ENCODE data around the gene SIPA1L3. TPM values are rescaled to one million over a fixed set of nuclear protein-coding genes. Genes with fewer than 3 reads are reported as not detected.

SIPA1L3 gene
- polyA plus RNA-seq, 2 of the 4 experiments (the other 2 are of a cell fraction), result 28.9 to 50.6 TPM

DNA sequence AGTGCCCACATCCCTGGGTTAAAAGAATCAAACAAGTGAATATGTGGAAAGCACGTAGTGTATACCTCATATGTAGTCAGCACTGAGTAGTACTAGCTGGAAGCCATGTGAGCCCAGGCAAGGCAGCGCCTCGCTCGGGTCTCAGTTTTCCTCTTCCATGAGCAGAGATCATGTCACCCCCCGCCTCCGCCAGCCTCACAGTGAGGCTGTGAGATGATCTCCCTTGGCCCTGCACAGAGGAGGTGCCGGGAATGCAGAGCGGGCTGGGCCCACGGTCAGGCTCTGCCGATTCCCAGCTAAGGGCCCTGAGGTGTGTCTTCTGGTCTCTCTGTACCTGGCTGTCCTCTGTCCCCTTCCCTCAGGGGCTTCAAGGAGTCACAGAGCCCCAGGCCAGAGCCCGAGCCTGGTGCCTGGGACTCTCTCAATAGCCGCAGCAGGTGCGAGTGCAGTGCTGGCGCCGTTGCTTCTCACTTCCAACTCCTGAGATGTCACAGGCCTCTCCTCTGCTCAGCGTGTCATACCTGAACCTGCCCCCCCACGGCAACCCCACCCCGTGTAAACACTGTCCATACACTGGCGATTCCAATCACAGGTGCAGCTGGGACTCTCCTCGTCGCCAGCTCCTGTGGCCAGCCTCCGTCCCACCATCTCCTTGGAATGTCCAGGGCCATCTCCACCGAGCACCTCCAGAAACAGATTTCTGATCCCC, 290.1 kb downstream of the SIPA1L3 start:
- ATAC-seq (no peak), DNase-seq (ENCODE audit: low read depth in 1 of 2, low spot score in 1 of 2) (no peak), FAIRE-seq (no peak)
- Histone ChIP-seq H3K27ac (no peak overlapping the region), H3K4me2 (no peak overlapping the region), H3K4me3 (no peak overlapping the region), H3K9me3 (no peaks in the 10 kb centered on the region), H3K4me1 (peaks cover 28% of the 10 kb centered on the region)
- 92% methylated on average over 23 of the region's 23 CpGs for WGBS (ENCODE audit: missing lambda C conversion rate)
- TF ChIP-seq FOSB (CRISPR knock-in tag; IDR thresholded peaks at IDR 0.05) (no peak), CBX8 (IDR thresholded peaks at IDR 0.05) (no peak), BCL3 (IDR thresholded peaks at IDR 0.05) (no peak), HDAC2 (IDR thresholded peaks at IDR 0.05) (no peak), HOXB13 (CRISPR knock-in tag; IDR thresholded peaks at IDR 0.05; ENCODE audit: low read depth) (no peak)
- CTCF ChIA-PET, result interaction anchor here (1.1 to 3.5 kb wide), 5 partner anchors 9 to 298 kb away, joined by 3 to 17 read pairs (median 5); no protein-coding TSS in a partner anchor
- POLR2A ChIA-PET, result no interaction called here

DNA sequence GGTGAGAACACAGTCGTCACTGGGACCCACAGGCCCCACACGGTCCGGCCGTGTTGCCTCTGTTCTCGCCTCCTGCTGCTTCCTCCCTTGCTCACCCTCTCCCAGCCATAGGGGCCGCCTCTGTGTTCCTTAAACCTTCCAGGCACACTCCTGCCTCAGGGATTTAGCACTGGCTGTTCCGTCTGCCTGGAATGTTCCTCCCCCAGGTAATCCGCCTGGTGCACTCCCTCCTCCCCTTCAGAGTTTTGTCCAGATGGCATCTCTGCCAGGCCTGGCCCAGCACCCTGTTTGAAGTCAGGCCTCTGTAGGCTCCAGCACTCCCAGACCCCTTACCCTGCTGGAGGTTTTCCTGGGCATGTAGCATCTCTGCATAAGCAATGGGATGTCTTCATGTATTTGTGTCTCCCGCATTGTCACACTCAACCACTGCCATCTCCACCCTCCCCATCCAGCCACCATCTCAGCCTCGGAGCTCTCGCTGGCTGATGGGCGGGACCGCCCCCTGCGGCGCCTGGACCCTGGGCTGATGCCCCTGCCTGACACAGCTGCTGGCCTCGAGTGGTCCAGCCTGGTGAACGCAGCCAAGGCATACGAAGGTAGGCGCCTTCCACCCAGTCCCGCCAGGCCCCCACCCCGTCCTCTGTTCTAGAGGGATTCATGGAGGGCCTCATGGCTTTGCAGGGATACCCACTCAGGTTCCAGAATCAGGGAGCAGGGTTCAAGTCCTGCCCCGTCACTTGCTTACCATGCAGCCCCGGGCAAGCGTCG, 291.1 kb downstream of the SIPA1L3 start:
- TF ChIP-seq USF2 (IDR thresholded peaks at IDR 0.05) (no peak), MAZ (IDR thresholded peaks at IDR 0.05; ENCODE audit: borderline replicate concordance, low read depth, low read length) (no peak), HOXB5 (CRISPR knock-in tag; IDR thresholded peaks at IDR 0.05) (no peak), PHF8 (IDR thresholded peaks at IDR 0.05; ENCODE audit: borderline replicate concordance, low read depth) (no peak), ZNF302 (CRISPR knock-in tag; IDR thresholded peaks at IDR 0.05) (no peak), CHD4 (IDR thresholded peaks at IDR 0.05; ENCODE audit: borderline replicate concordance) (no peak), RAD21 (conservative IDR thresholded peaks at IDR 0.05 in 1 of 2, IDR thresholded peaks at IDR 0.05 in 1 of 2) (no peak), RNF2 (IDR thresholded peaks at IDR 0.05; ENCODE audit: borderline replicate concordance, low read depth) (no peak), NPAS2 (CRISPR knock-in tag; IDR thresholded peaks at IDR 0.05; ENCODE audit: borderline replicate concordance) (no peak), POLR2AphosphoS2 (conservative IDR thresholded peaks at IDR 0.05; ENCODE audit: low read length) (no peak), CTCF (IDR thresholded peaks at IDR 0.05) (no peak), CEBPB (IDR thresholded peaks at IDR 0.05) (no peak), HOXA7 (CRISPR knock-in tag; IDR thresholded peaks at IDR 0.05) (no peak)
- TF ChIP-seq, protein P1, sequence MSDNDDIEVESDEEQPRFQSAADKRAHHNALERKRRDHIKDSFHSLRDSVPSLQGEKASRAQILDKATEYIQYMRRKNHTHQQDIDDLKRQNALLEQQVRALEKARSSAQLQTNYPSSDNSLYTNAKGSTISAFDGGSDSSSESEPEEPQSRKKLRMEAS (IDR thresholded peaks at IDR 0.05), result no peak
- FAIRE-seq, result no peak
- WGBS (ENCODE audit: missing lambda C conversion rate), result 92% methylated on average over 25 of the region's 25 CpGs

More for the DNA sequence above, 291.1 kb downstream of the SIPA1L3 start:
- CTCF ChIA-PET, result interaction anchor here (1.4 to 4.8 kb wide), 5 partner anchors 8 to 295 kb away, joined by 3 to 21 read pairs (median 5); no protein-coding TSS in a partner anchor
- DNase-seq (ENCODE audit: low read depth in 1 of 2, low spot score in 1 of 2) (no peak), ATAC-seq (peak in 1 of 2 experiments; percentile 6; a peak in 2 of 6 replicates)
- H3K4me2 ChIP-seq, result no peak overlapping the region
- H3K4me3 ChIP-seq, result no peak overlapping the region
- peaks cover 22% of the 10 kb centered on the region for H3K4me1 ChIP-seq
- H3K9me3 ChIP-seq, result no peaks in the 10 kb centered on the region
- POLR2A ChIA-PET, result no interaction called here
- no peak overlapping the region for H3K27ac ChIP-seq
